Common myeloid progenitor, CD34-positive (primary cell): ENCODE measurements around the gene PRKCH.

Source experiments
- CTCF ChIA-PET: fragments of 350-600 bp; sonication (Branson Sonifier 250); formaldehyde crosslinking; loops from one replicate; lab custom pipeline; 2021; ENCODE audit warnings: antibody characterized with exemption; lab: Charles Lee
- POLR2A ChIA-PET: fragments of 350-600 bp; sonication (Branson Sonifier 250); formaldehyde crosslinking; loops from one replicate; lab custom pipeline; 2021; ENCODE audit warnings: antibody characterized with exemption; lab: Charles Lee
- DNase-seq, 3 donors: peaks; one replicate each; pipeline versions ENCODE4 v3.0.0 to v3.0.0-alpha.2; 2013
- H3K27ac ChIP-seq, 2 experiments: 1 replicate in 1 of 2; 2 replicates in 1 of 2; pipeline ENCODE4 v1.7.0; 2013; ENCODE audit warnings: inconsistent platforms in 2 of 2, low read length in 2 of 2, mild to moderate bottlenecking in 2 of 2, low read depth in 1 of 2, moderate library complexity in 1 of 2; ENCODE audit not compliant: severe bottlenecking in 2 of 2, insufficient read depth in 1 of 2, poor library complexity in 1 of 2
- H3K27me3 ChIP-seq, 5 experiments: replicated peaks in 2 of 5; 1 replicate in 3 of 5; 2 replicates in 2 of 5; pipeline versions ENCODE4 v1.6.1 to v1.7.0; 2013; ENCODE audit warnings: low read length in 4 of 5, mild to moderate bottlenecking in 2 of 5, moderate library complexity in 2 of 5, inconsistent platforms in 1 of 5; ENCODE audit not compliant: insufficient read depth in 5 of 5, control insufficient read depth in 4 of 5
- H3K36me3 ChIP-seq, 4 experiments: 1 replicate in 2 of 4; 2 replicates in 2 of 4; pipeline versions ENCODE4 v1.6.1 to v1.7.0; 2013; ENCODE audit warnings: low read length in 3 of 4, control low read depth in 1 of 4, mild to moderate bottlenecking in 1 of 4; ENCODE audit not compliant: control insufficient read depth in 4 of 4, insufficient read depth in 4 of 4
- H3K4me1 ChIP-seq, 4 experiments: 1 replicate in 3 of 4; 2 replicates in 1 of 4; pipeline versions ENCODE4 v1.6.1 to v1.7.1; 2013; ENCODE audit warnings: low read length in 3 of 4, mild to moderate bottlenecking in 3 of 4, control low read depth in 1 of 4, inconsistent platforms in 1 of 4, moderate library complexity in 1 of 4; ENCODE audit not compliant: control insufficient read depth in 4 of 4, insufficient read depth in 4 of 4; ENCODE audit errors: control extremely low read depth in 1 of 4
- H3K4me3 ChIP-seq, 7 experiments: 1 replicate in 4 of 7; 2 replicates in 3 of 7; pipeline versions ENCODE4 v1.5.1 to v1.7.0; 2013; ENCODE audit warnings: mild to moderate bottlenecking in 7 of 7, low read length in 6 of 7, moderate library complexity in 6 of 7, inconsistent platforms in 2 of 7, low read depth in 2 of 7, control low read depth in 1 of 7; ENCODE audit not compliant: insufficient read depth in 4 of 7, control insufficient read depth in 1 of 7; ENCODE audit errors: extremely low read depth in 1 of 7
- H3K9me3 ChIP-seq, 5 experiments: 1 replicate in 4 of 5; 2 replicates in 1 of 5; pipeline versions ENCODE4 v1.6.1 to v1.7.1; 2013; ENCODE audit warnings: low read length in 4 of 5, mild to moderate bottlenecking in 2 of 5, inconsistent platforms in 1 of 5, low read depth in 1 of 5, moderate library complexity in 1 of 5; ENCODE audit not compliant: control insufficient read depth in 4 of 5, insufficient read depth in 2 of 5; ENCODE audit errors: control extremely low read depth in 1 of 5
- WGBS: methylation state at CpG from one replicate; pipeline ENCODE4 v1.1.5; 2013; ENCODE audit not compliant: insufficient coverage; 5-methylcytosine and 5-hydroxymethylcytosine counted together

PRKCH gene

GRCh38 chr14:61387076-61387475 lies 65.7 kb downstream of the PRKCH start:
- no peaks in the 10 kb centered on the region for H3K36me3 ChIP-seq
- WGBS = 91% methylated on average over 4 of the region's 4 CpGs
- no peaks in the 10 kb centered on the region for H3K27me3 ChIP-seq
- peaks cover 15 to 68% (median 48%) of the 10 kb centered on the region in 4 experiments for H3K4me1 ChIP-seq
- H3K9me3 ChIP-seq = no peaks in the 10 kb centered on the region
- H3K4me3 ChIP-seq = no peak overlapping the region
- ChIA-PET CTCF (interaction anchor here (0.6 to 2.2 kb wide), 7 partner anchors 8 to 741 kb away, joined by 3 to 8 read pairs (median 3); no protein-coding TSS in a partner anchor), POLR2A (no interaction called here)
- no peak for DNase-seq
- H3K27ac ChIP-seq = no peak overlapping the region

- no peak overlapping the region for H3K4me3 ChIP-seq
- POLR2A ChIA-PET = interaction anchor here (0.5 kb wide), 1 partner anchor 84 kb away, joined by 3 read pairs; no protein-coding TSS in a partner anchor
Observed at GRCh38 chr14:61388173-61388975, 67.0 kb downstream of the PRKCH start.

GRCh38 chr14:61388976-61389576 lies 67.7 kb downstream of the PRKCH start:
- no peaks in the 10 kb centered on the region for H3K9me3 ChIP-seq
- no peak overlapping the region for H3K27ac ChIP-seq
- CTCF ChIA-PET = interaction anchor here (0.9 to 1.4 kb wide), 3 partner anchors 10 to 447 kb away, joined by 3 read pairs; no protein-coding TSS in a partner anchor
- WGBS = 91% methylated on average over 4 of the region's 5 CpGs
- POLR2A ChIA-PET = interaction anchor here (0.5 kb wide), 1 partner anchor 84 kb away, joined by 3 read pairs; no protein-coding TSS in a partner anchor
- peaks cover 15 to 58% (median 45%) of the 10 kb centered on the region in 4 experiments for H3K4me1 ChIP-seq
- H3K36me3 ChIP-seq = peaks cover 0 to 2% (median 0%) of the 10 kb centered on the region in 4 experiments
- H3K27me3 ChIP-seq = no peaks in the 10 kb centered on the region
- H3K4me3 ChIP-seq = no peak overlapping the region
- peak in 2 of 3 donors; percentile 37 to 57 for DNase-seq

More at GRCh38 chr14:61388173-61388975, 67.0 kb downstream of the PRKCH start:
- DNase-seq = peak; percentile 35 to 86 (median 70)
- CTCF ChIA-PET = interaction anchor here (0.7 to 1.0 kb wide), 3 partner anchors 10 to 19 kb away, joined by 3 to 4 read pairs (median 3); no protein-coding TSS in a partner anchor
- Histone ChIP-seq H3K27ac (no peak overlapping the region), H3K4me1 (peaks cover 15 to 65% (median 48%) of the 10 kb centered on the region in 4 experiments), H3K36me3 (peaks cover 0 to 2% (median 0%) of the 10 kb centered on the region in 4 experiments), H3K9me3 (no peaks in the 10 kb centered on the region), H3K27me3 (no peaks in the 10 kb centered on the region)
- 31% methylated on average over 6 of the region's 7 CpGs for WGBS

GRCh38 chr14:61391119-61391518 lies 69.7 kb downstream of the PRKCH start:
- H3K27me3 ChIP-seq = no peaks in the 10 kb centered on the region
- ChIA-PET CTCF (no interaction called here), POLR2A (no interaction called here)
- no peak for DNase-seq
- no CpG with 5 or more reads among the region's 3 CpGs for WGBS
- peaks cover 0 to 4% (median 0%) of the 10 kb centered on the region in 4 experiments for H3K36me3 ChIP-seq
- no peak overlapping the region for H3K4me3 ChIP-seq
- no peak overlapping the region for H3K27ac ChIP-seq
- H3K4me1 ChIP-seq = peaks cover 9 to 45% (median 27%) of the 10 kb centered on the region in 4 experiments
- no peaks in the 10 kb centered on the region for H3K9me3 ChIP-seq

GRCh38 chr14:61392297-61392696 lies 70.9 kb downstream of the PRKCH start:
- CTCF ChIA-PET = no interaction called here
- WGBS = no CpG with 5 or more reads among the region's 1 CpG
- peaks cover 9 to 42% (median 27%) of the 10 kb centered on the region in 4 experiments for H3K4me1 ChIP-seq

GRCh38 chr14:61394542-61394941 lies 73.2 kb downstream of the PRKCH start:
- Histone ChIP-seq H3K4me1 (peaks cover 5 to 27% (median 14%) of the 10 kb centered on the region in 4 experiments), H3K27ac (no peak overlapping the region), H3K27me3 (no peaks in the 10 kb centered on the region), H3K36me3 (peaks cover 0 to 4% (median 0%) of the 10 kb centered on the region in 4 experiments), H3K9me3 (no peaks in the 10 kb centered on the region), H3K4me3 (no peak overlapping the region)
- CTCF ChIA-PET = interaction anchor here (0.5 to 1.8 kb wide), 9 partner anchors 9 to 98 kb away, joined by 3 to 7 read pairs (median 3); partner anchors contain the start of gene PRKCH
- WGBS = no CpG with 5 or more reads among the region's 1 CpG
- POLR2A ChIA-PET = interaction anchor here (0.7 kb wide), 1 partner anchor 59 kb away, joined by 5 read pairs; no protein-coding TSS in a partner anchor
- DNase-seq = no peak

More at GRCh38 chr14:61392297-61392696, 70.9 kb downstream of the PRKCH start:
- POLR2A ChIA-PET = no interaction called here
- Histone ChIP-seq H3K9me3 (no peaks in the 10 kb centered on the region), H3K27ac (no peak overlapping the region), H3K27me3 (no peaks in the 10 kb centered on the region), H3K36me3 (peaks cover 0 to 4% (median 0%) of the 10 kb centered on the region in 4 experiments), H3K4me3 (no peak overlapping the region)
- no peak for DNase-seq
